ENCODE data around the gene TBC1D1.

DNA sequence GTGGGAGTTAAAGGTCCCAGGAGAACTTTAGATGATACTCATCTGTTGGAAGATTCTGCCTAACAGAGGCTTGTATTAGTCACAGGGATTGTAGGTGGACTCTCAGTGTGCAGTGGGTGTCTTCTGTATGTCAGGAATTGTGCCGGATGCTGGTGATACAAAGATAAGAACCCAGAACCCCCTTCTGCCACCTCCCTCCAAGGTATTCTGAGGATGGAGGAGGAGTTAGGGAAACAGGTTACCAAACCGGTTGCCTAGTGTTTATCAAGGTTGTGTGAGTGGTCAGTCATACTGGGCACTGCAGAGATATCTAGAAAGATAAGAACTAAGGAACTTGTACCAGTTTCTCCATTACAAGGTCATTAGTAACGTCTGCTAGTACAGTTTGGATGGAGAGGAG, 130.9 kb downstream of the TBC1D1 start:
- no peak for TF ChIP-seq EZH2 (IDR thresholded peaks at IDR 0.05; ENCODE audit: low read depth)
- TF ChIP-seq CTCF (conservative IDR thresholded peaks at IDR 0.05): no peak

Data from PC-9 (cell line).